Activated CD4-positive, alpha-beta T cell treated with anti-CD3 and anti-CD28 coated beads, Interleukin-2, amount 50 U/mL, for 4 hours (primary cell): Measurements from ENCODE around the gene NEU2.

Experiments
- DNase-seq, 2 experiments: peaks; one replicate each; pipeline ENCODE4 v3.0.0-alpha.2; 2020

NEU2 gene

GRCh38 chr2:233032551-233033320 is at the start of gene NEU2:
TSS of gene NEU2 (plus strand) at chr2:233032672. CDS start at chr2:233032672, 0 bp downstream.
- DNase-seq, result no peak

- DNase-seq, result no peak
Measured at GRCh38 chr2:232982926-232983668, 49.4 kb upstream of the NEU2 start.

GRCh38 chr2:232983669-232984140 is 48.8 kb upstream of the NEU2 start:
- DNase-seq, result no peak

- DNase-seq, result no peak
Measured at GRCh38 chr2:232984451-232985207, 47.8 kb upstream of the NEU2 start.

GRCh38 chr2:232986155-232986554 is 46.3 kb upstream of the NEU2 start:
- no peak for DNase-seq

- no peak for DNase-seq
Measured at GRCh38 chr2:232993231-232993821, 39.1 kb upstream of the NEU2 start.

- DNase-seq, result no peak
Measured at GRCh38 chr2:232994446-232994845, 38.0 kb upstream of the NEU2 start.

- no peak for DNase-seq
Measured at GRCh38 chr2:232997749-232998665, 34.5 kb upstream of the NEU2 start.

GRCh38 chr2:232998666-232998985 is 33.8 kb upstream of the NEU2 start:
- no peak for DNase-seq

- DNase-seq, result no peak
Measured at GRCh38 chr2:232999354-232999753, 33.1 kb upstream of the NEU2 start.

GRCh38 chr2:233000886-233001750 is 31.4 kb upstream of the NEU2 start:
- DNase-seq, result no peak

- no peak for DNase-seq
Measured at GRCh38 chr2:233002829-233003657, 29.4 kb upstream of the NEU2 start.

GRCh38 chr2:233003658-233004555 is 28.6 kb upstream of the NEU2 start:
- no peak for DNase-seq

GRCh38 chr2:233005096-233005495 is 27.4 kb upstream of the NEU2 start:
- DNase-seq, result no peak

GRCh38 chr2:233006648-233007047 is 25.8 kb upstream of the NEU2 start:
- DNase-seq, result no peak

- DNase-seq, result no peak
Measured at GRCh38 chr2:233007270-233007669, 25.2 kb upstream of the NEU2 start.

GRCh38 chr2:233007739-233008138 is 24.7 kb upstream of the NEU2 start:
- DNase-seq, result no peak

- no peak for DNase-seq
Measured at GRCh38 chr2:233009661-233010060, 22.8 kb upstream of the NEU2 start.
